GM12878 (cell line): ENCODE results near the gene C1GALT1. TPM values are rescaled to one million over a fixed set of nuclear protein-coding genes. Genes with fewer than 3 reads are reported as not detected.

Experiments used
- ATAC-seq: fragments of 200-7000 bp; cut with Tn5 transposase; 3 replicates; pipeline ENCODE4 v1.9.1; 2020; ENCODE audit warnings: mild to moderate bottlenecking, moderate library complexity
- BruUV-seq: library from RNA; stranded (reverse); fragments of 400-500 nt; replicated peaks from 2 replicates; lab custom pipeline; 2021; lab: Mats Ljungman, UMichigan
- CTCF ChIA-PET: fragments of 300-600 bp; sonication (Branson Sonifier 250); formaldehyde crosslinking; extraction: SDS; loops from one replicate; lab custom pipeline; 2021; ENCODE audit warnings: inconsistent platforms; lab: Yijun Ruan, JAX
- POLR2A ChIA-PET: fragments of 350-600 bp; formaldehyde crosslinking; extraction: SDS; loops from one replicate; lab custom pipeline; 2021; ENCODE audit warnings: inconsistent platforms; lab: Charles Lee
- RAD21 ChIA-PET: fragments of 300-600 bp; sonication (Branson Sonifier 250); formaldehyde crosslinking; loops from one replicate; lab custom pipeline; 2023; ENCODE audit warnings: antibody characterized with exemption; ENCODE audit not compliant: unreplicated experiment; lab: Charles Lee
- SMC1A ChIA-PET: fragments of 300-600 bp; sonication (Branson Sonifier 250); formaldehyde crosslinking; loops from one replicate; lab custom pipeline; 2023; ENCODE audit not compliant: unreplicated experiment, uncharacterized antibody; lab: Charles Lee
- DNase-seq: peaks from one replicate; pipeline ENCODE4 v3.0.0-alpha.2; 2011; ENCODE audit warnings: low read depth, low spot score
- FAIRE-seq: peaks from 3 replicates; lab custom pipeline; 2011; peaks lifted over from hg19 to GRCh38; lab: Jason Lieb, UNC
- H2AFZ ChIP-seq: 2 replicates; pipeline ENCODE4 v1.6.0; 2011; ENCODE audit warnings: low read depth, low read length, control low read depth; ENCODE audit not compliant: control insufficient read depth
- H3K27ac ChIP-seq: 2 replicates; pipeline ENCODE4 v1.5.1; 2011; ENCODE audit warnings: control low read depth; ENCODE audit not compliant: control insufficient read depth, insufficient read depth
- H3K27me3 ChIP-seq, 2 experiments: replicated peaks in 1 of 2; 2 replicates each; pipeline versions ENCODE4 v1.6.0 to v1.6.1; 2011; ENCODE audit warnings: low read length in 1 of 2; ENCODE audit not compliant: control insufficient read depth in 2 of 2, insufficient read depth in 2 of 2
- H3K36me3 ChIP-seq, 2 experiments: 2 replicates each; pipeline ENCODE4 v1.5.1; 2011; ENCODE audit warnings: low read length in 1 of 2; ENCODE audit not compliant: control insufficient read depth in 2 of 2, insufficient read depth in 2 of 2
- H3K4me1 ChIP-seq: 2 replicates; pipeline ENCODE4 v1.6.1; 2011; ENCODE audit warnings: mild to moderate bottlenecking, low read length, moderate library complexity, mixed read lengths; ENCODE audit not compliant: control insufficient read depth, insufficient read depth
- H3K4me2 ChIP-seq: 2 replicates; pipeline ENCODE4 v1.6.0; 2011; ENCODE audit warnings: control low read depth; ENCODE audit not compliant: control insufficient read depth, insufficient read depth
- H3K4me3 ChIP-seq: fragments of 200-600 bp; sonication (generic); 2 replicates; pipeline ENCODE4 v1.5.1; 2016
- H3K79me2 ChIP-seq: 2 replicates; pipeline ENCODE4 v1.6.0; 2011; ENCODE audit warnings: low read length; ENCODE audit not compliant: control insufficient read depth, insufficient read depth
- H3K9ac ChIP-seq: 2 replicates; pipeline ENCODE4 v1.8.0; 2011; ENCODE audit warnings: low read length, control low read depth, mixed read lengths; ENCODE audit not compliant: control insufficient read depth, insufficient read depth
- H3K9me3 ChIP-seq: replicated peaks from 3 replicates; pipeline ENCODE4 v1.5.1; 2011; ENCODE audit warnings: mild to moderate bottlenecking, low read length; ENCODE audit not compliant: control insufficient read depth, insufficient read depth
- H4K20me1 ChIP-seq: 2 replicates; pipeline ENCODE4 v1.6.0; 2011; ENCODE audit not compliant: control insufficient read depth, insufficient read depth
- BHLHE40 ChIP-seq, 2 experiments: fragments of 450-650 bp in 1 of 2; IDR thresholded peaks; 2 replicates each; pipeline ENCODE4 v1.6.1; 2011 to 2017; ENCODE audit warnings: low read depth in 2 of 2, borderline replicate concordance in 1 of 2, improper control_type of control experiment in 1 of 2, low read length in 1 of 2, mild to moderate bottlenecking in 1 of 2
- EGR1 ChIP-seq, 2 experiments: IDR thresholded peaks; 1 replicate in 1 of 2; 2 replicates in 1 of 2; pipeline ENCODE4 v1.6.1; 2011 to 2012; ENCODE audit warnings: low read depth in 2 of 2, low read length in 2 of 2, borderline replicate concordance in 1 of 2, mild to moderate bottlenecking in 1 of 2, moderate library complexity in 1 of 2
- EP300 ChIP-seq, 2 experiments: fragments of 150-350 bp in 1 of 2; IDR thresholded peaks; 2 replicates each; pipeline ENCODE4 v1.6.1; 2011 to 2012; ENCODE audit warnings: low read depth in 2 of 2, low read length in 2 of 2, borderline replicate concordance in 1 of 2, improper control_type of control experiment in 1 of 2, inconsistent platforms in 1 of 2; ENCODE audit not compliant: control insufficient read depth in 1 of 2
- JUNB ChIP-seq: IDR thresholded peaks from 2 replicates; pipeline ENCODE4 v1.6.1; 2016; ENCODE audit warnings: antibody characterized with exemption, mild to moderate bottlenecking
- MEF2B ChIP-seq: fragments of 450-650 bp; IDR thresholded peaks from 2 replicates; pipeline ENCODE4 v1.6.1; 2018; ENCODE audit warnings: mild to moderate bottlenecking, moderate library complexity; ENCODE audit not compliant: partially characterized antibody, poor library complexity, severe bottlenecking
- NFIC ChIP-seq: IDR thresholded peaks from 2 replicates; pipeline ENCODE4 v1.6.1; 2012; ENCODE audit warnings: low read depth, mild to moderate bottlenecking, inconsistent platforms, low read length, moderate library complexity
- NFYA ChIP-seq: IDR thresholded peaks from 2 replicates; pipeline ENCODE4 v1.6.1; 2011; ENCODE audit warnings: low read depth, mild to moderate bottlenecking, low read length, improper control_type of control experiment, borderline replicate concordance
- RCOR1 ChIP-seq: conservative IDR thresholded peaks from 2 replicates; pipeline ENCODE4 v1.6.1; 2012; ENCODE audit warnings: low read depth, low read length, improper control_type of control experiment
- SMAD1 ChIP-seq: fragments of 450-650 bp; IDR thresholded peaks from 2 replicates; pipeline ENCODE4 v1.6.1; 2018; ENCODE audit warnings: mild to moderate bottlenecking, low read depth; ENCODE audit not compliant: partially characterized antibody
- SMARCA5 ChIP-seq: fragments of 450-650 bp; IDR thresholded peaks from 2 replicates; pipeline ENCODE4 v1.6.1; 2017; ENCODE audit warnings: mild to moderate bottlenecking
- YBX1 ChIP-seq: fragments of 450-650 bp; IDR thresholded peaks from 2 replicates; pipeline ENCODE4 v1.6.1; 2016; ENCODE audit warnings: antibody characterized with exemption
- ZNF622 ChIP-seq: fragments of 450-650 bp; IDR thresholded peaks from 2 replicates; pipeline ENCODE4 v1.6.1; 2017; ENCODE audit warnings: mild to moderate bottlenecking, inconsistent platforms
- WGBS: methylation state at CpG from one replicate; pipeline ENCODE4 v1.1.6; 2016; ENCODE audit warnings: low lambda C conversion rate; ENCODE audit not compliant: insufficient replicate concordance, insufficient coverage; ENCODE audit errors: missing lambda C conversion rate; 5-methylcytosine and 5-hydroxymethylcytosine counted together
- in situ Hi-C: fragments of 300-500 bp; cut with MboI; formaldehyde crosslinking; loops from 9 replicates; pipeline ENCODE4 v1.14.3; 2018; ENCODE audit warnings: mixed read lengths
- intact Hi-C: fragments of 100-400 bp; cut with micrococcal nuclease; formaldehyde crosslinking; loops from one replicate; pipeline ENCODE4 v1.14.2; 2022; ENCODE audit not compliant: unreplicated experiment
- polyA plus RNA-seq, 11 experiments: library from polyadenylated mRNA; depleted of rRNA in 4 of 11; unstranded in 6 of 11; stranded (reverse) in 5 of 11; fragments of >200 nt; fragmentation: Nextera tagmentation in 4 of 11; fragmentation: Illumina TruSeq in 1 of 11; extraction: Ambion mirVana in 4 of 11; extraction: Trizol in 1 of 11; gene quantifications; 1 replicate in 1 of 11; 2 replicates in 10 of 11; pipeline versions ENCODE4 v1.2.1 to v1.2.3, GENCODE V29; 2011 to 2016; ENCODE audit warnings: inconsistent platforms in 2 of 11, missing spikeins in 2 of 11, low read depth in 1 of 11
- total RNA-seq, 4 experiments: library from RNA; depleted of rRNA in 3 of 4; stranded (reverse); fragments of >200 nt in 3 of 4; fragmentation: Illumina TruSeq in 1 of 4; extraction: Trizol in 1 of 4; gene quantifications; 2 replicates each; pipeline versions ENCODE4 v1.2.1 to v1.2.3, GENCODE V29; 2013 to 2021
- TF ChIP-seq, protein P1 (sequence below): IDR thresholded peaks from 2 replicates; pipeline ENCODE4 v1.6.1; 2012; ENCODE audit warnings: low read length, inconsistent platforms
- TF ChIP-seq, protein P2 (sequence below): fragments of 450-650 bp; IDR thresholded peaks from 2 replicates; pipeline ENCODE4 v1.6.1; 2017; ENCODE audit warnings: borderline replicate concordance

The C1GALT1 gene
- total and polyA plus RNA-seq, 10 of the 15 experiments (the other 5 are each of a cell fraction or from before 2014, with no cell fraction given), result 1.6 to 25.0 (median 8.5) TPM

DNA sequence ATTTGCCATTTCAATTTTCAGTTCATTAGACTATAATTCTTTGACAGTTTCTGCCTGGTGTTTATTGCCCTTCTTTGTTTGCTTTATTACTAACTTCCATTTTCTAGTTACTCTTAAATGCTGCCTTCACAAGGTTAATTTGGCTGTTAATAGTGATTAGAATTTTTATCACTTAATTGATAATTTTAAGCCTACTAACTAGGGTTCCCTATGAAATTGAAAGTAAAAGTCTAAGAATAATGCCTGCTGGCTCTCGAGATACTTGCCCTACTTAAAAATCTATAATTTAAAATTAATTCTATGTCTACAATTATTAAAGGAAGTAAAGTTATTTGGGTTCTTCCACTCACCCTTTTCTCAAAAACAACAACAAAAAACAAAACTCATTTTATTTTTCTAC, 65.3 kb downstream of the C1GALT1 start:
- Histone ChIP-seq H3K79me2 (no peaks in the 10 kb centered on the region), H2AFZ (peak overlapping the region; percentile 19), H3K4me1 (peaks cover 15% of the 10 kb centered on the region; the same call in 1 of the 2 replicates), H3K27me3 (no peaks in the 10 kb centered on the region), H3K36me3 (no peaks in the 10 kb centered on the region; a peak in 1 of 4 replicates), H3K4me3 (no peak overlapping the region), H4K20me1 (no peaks in the 10 kb centered on the region), H3K9ac (peak overlapping the region; percentile 15; the same call in 1 of the 2 replicates), H3K4me2 (peak overlapping the region; percentile 65), H3K27ac (peak overlapping the region; percentile 18; the same call in 1 of the 2 replicates), H3K9me3 (no peaks in the 10 kb centered on the region)
- 25% methylated on average over 1 of the region's 1 CpG for WGBS
- ChIA-PET RAD21 (no interaction called here), POLR2A (no interaction called here), CTCF (no interaction called here), SMC1A (no interaction called here)
- no TSS peak for BruUV-seq
- intact Hi-C loops (no loop called here), in situ Hi-C loops (no loop called here)
- TF ChIP-seq, protein P1, sequence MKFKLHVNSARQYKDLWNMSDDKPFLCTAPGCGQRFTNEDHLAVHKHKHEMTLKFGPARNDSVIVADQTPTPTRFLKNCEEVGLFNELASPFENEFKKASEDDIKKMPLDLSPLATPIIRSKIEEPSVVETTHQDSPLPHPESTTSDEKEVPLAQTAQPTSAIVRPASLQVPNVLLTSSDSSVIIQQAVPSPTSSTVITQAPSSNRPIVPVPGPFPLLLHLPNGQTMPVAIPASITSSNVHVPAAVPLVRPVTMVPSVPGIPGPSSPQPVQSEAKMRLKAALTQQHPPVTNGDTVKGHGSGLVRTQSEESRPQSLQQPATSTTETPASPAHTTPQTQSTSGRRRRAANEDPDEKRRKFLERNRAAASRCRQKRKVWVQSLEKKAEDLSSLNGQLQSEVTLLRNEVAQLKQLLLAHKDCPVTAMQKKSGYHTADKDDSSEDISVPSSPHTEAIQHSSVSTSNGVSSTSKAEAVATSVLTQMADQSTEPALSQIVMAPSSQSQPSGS, result no peak
- no peak for TF ChIP-seq JUNB
- TF ChIP-seq RCOR1, result no peak
- TF ChIP-seq EP300 (IDR thresholded peaks at IDR 0.05; ENCODE audit: borderline replicate concordance in 1 of 2, control insufficient read depth in 1 of 2, low read depth in 2 of 2, low read length in 2 of 2), result no peak
- TF ChIP-seq, protein P2, sequence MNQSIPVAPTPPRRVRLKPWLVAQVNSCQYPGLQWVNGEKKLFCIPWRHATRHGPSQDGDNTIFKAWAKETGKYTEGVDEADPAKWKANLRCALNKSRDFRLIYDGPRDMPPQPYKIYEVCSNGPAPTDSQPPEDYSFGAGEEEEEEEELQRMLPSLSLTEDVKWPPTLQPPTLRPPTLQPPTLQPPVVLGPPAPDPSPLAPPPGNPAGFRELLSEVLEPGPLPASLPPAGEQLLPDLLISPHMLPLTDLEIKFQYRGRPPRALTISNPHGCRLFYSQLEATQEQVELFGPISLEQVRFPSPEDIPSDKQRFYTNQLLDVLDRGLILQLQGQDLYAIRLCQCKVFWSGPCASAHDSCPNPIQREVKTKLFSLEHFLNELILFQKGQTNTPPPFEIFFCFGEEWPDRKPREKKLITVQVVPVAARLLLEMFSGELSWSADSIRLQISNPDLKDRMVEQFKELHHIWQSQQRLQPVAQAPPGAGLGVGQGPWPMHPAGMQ, result no peak
- no peak for TF ChIP-seq NFIC
- no peak for TF ChIP-seq YBX1
- TF ChIP-seq BHLHE40 (IDR thresholded peaks at IDR 0.05; ENCODE audit: borderline replicate concordance in 1 of 2, low read depth in 2 of 2, low read length in 1 of 2), result no peak
- no peak for TF ChIP-seq ZNF622
- TF ChIP-seq NFYA, result no peak
- TF ChIP-seq SMARCA5, result no peak
- no peak for TF ChIP-seq MEF2B
- TF ChIP-seq EGR1 (IDR thresholded peaks at IDR 0.05; ENCODE audit: borderline replicate concordance in 1 of 2, low read depth in 2 of 2, low read length in 2 of 2), result no peak
- TF ChIP-seq SMAD1, result no peak
- DNase-seq (no peak), FAIRE-seq (no peak), ATAC-seq (no peak)
